Measurements from ENCODE around the gene PTPN12. TPM values are rescaled to one million over a fixed set of nuclear protein-coding genes. Genes with fewer than 3 reads are reported as not detected.

PTPN12 gene
- total RNA-seq, 1 donor from 2014 or later = 86.6 TPM

GRCh38 chr7:77667459-77668086 lies 130.5 kb downstream of the PTPN12 start:
- Mint-ChIP-seq H3K27me3 (ENCODE audit: insufficient read depth, low read depth) (no peaks in the 10 kb centered on the region), H3K4me1 (peaks cover 3% of the 10 kb centered on the region), H3K4me3 (no peak overlapping the region), H3K9me3 (no peaks in the 10 kb centered on the region), H3K27ac (no peak overlapping the region), H3K36me3 (peaks cover 3% of the 10 kb centered on the region)
- H2AFZ ChIP-seq (replicated peaks) = no peak overlapping the region
- peaks cover 14% of the 10 kb centered on the region for H3K4me1 ChIP-seq
- H3K4me2 ChIP-seq = no peak overlapping the region
- H4K20me1 ChIP-seq (ENCODE audit: low read depth) = no peaks in the 10 kb centered on the region
- peaks cover 9% of the 10 kb centered on the region for H3F3A ChIP-seq (ENCODE audit: low read depth)
- H3K79me2 ChIP-seq (ENCODE audit: low read depth) = no peaks in the 10 kb centered on the region
- no peak for DNase-seq (ENCODE audit: low spot score)
- no peak overlapping the region for H3K4me3 ChIP-seq
- peak overlapping the region; percentile 31 for H3K27ac ChIP-seq
- no peaks in the 10 kb centered on the region for H3K36me3 ChIP-seq
- TF ChIP-seq EZH2phosphoT487 (IDR thresholded peaks at IDR 0.05) = no peak
- no peak for TF ChIP-seq EZH2 (IDR thresholded peaks at IDR 0.05)
- TF ChIP-seq, protein P1, sequence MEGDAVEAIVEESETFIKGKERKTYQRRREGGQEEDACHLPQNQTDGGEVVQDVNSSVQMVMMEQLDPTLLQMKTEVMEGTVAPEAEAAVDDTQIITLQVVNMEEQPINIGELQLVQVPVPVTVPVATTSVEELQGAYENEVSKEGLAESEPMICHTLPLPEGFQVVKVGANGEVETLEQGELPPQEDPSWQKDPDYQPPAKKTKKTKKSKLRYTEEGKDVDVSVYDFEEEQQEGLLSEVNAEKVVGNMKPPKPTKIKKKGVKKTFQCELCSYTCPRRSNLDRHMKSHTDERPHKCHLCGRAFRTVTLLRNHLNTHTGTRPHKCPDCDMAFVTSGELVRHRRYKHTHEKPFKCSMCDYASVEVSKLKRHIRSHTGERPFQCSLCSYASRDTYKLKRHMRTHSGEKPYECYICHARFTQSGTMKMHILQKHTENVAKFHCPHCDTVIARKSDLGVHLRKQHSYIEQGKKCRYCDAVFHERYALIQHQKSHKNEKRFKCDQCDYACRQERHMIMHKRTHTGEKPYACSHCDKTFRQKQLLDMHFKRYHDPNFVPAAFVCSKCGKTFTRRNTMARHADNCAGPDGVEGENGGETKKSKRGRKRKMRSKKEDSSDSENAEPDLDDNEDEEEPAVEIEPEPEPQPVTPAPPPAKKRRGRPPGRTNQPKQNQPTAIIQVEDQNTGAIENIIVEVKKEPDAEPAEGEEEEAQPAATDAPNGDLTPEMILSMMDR (IDR thresholded peaks at IDR 0.05) = no peak
- no peaks in the 10 kb centered on the region for H3K27me3 ChIP-seq
- no peaks in the 10 kb centered on the region for H3K9me3 ChIP-seq (ENCODE audit: low read depth)
- H3K9ac ChIP-seq = no peak overlapping the region

DNA sequence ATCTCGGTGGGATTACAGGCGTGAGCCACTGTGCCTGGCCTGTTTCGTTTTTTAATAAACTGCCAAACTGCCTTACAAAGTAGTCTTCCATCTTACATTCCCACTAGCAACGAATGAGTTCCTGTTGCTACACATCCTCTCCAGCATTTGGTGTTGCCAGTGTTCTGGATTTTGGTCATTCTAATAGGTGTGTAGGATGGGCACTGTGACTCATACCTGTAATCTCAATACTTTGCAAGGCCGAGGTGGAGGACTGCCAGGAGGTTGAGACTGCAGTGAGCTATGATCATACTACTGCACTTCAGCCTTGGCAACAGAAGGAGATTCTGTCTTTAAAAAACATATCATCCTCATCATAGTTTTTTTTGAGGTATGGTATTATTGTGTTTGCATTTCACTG lies 137.8 kb downstream of the PTPN12 start:
- no peaks in the 10 kb centered on the region for H3F3A ChIP-seq (ENCODE audit: low read depth)
- H3K36me3 ChIP-seq = no peaks in the 10 kb centered on the region
- H3K4me3 Mint-ChIP-seq = no peak overlapping the region
- no peak overlapping the region for H3K9ac ChIP-seq
- H2AFZ ChIP-seq (replicated peaks) = no peak overlapping the region
- no peak overlapping the region for H3K27ac ChIP-seq
- no peaks in the 10 kb centered on the region for H3K9me3 ChIP-seq (ENCODE audit: low read depth)
- no peaks in the 10 kb centered on the region for H3K27me3 ChIP-seq
- H3K27ac Mint-ChIP-seq = no peak overlapping the region
- no peak overlapping the region for H3K4me2 ChIP-seq
- no peaks in the 10 kb centered on the region for H3K4me1 ChIP-seq
- no peak for DNase-seq (ENCODE audit: low spot score)
- H4K20me1 ChIP-seq (ENCODE audit: low read depth) = no peaks in the 10 kb centered on the region
- no peaks in the 10 kb centered on the region for H3K79me2 ChIP-seq (ENCODE audit: low read depth)
- no peaks in the 10 kb centered on the region for H3K9me3 Mint-ChIP-seq
- TF ChIP-seq EZH2phosphoT487 (IDR thresholded peaks at IDR 0.05) = no peak
- TF ChIP-seq EZH2 (IDR thresholded peaks at IDR 0.05) = no peak
- TF ChIP-seq, protein P1 (IDR thresholded peaks at IDR 0.05) = no peak
- H3K27me3 Mint-ChIP-seq (ENCODE audit: insufficient read depth, low read depth) = no peaks in the 10 kb centered on the region
- H3K4me3 ChIP-seq = no peak overlapping the region
- H3K4me1 Mint-ChIP-seq = no peaks in the 10 kb centered on the region
- peaks cover 8% of the 10 kb centered on the region for H3K36me3 Mint-ChIP-seq

DNA sequence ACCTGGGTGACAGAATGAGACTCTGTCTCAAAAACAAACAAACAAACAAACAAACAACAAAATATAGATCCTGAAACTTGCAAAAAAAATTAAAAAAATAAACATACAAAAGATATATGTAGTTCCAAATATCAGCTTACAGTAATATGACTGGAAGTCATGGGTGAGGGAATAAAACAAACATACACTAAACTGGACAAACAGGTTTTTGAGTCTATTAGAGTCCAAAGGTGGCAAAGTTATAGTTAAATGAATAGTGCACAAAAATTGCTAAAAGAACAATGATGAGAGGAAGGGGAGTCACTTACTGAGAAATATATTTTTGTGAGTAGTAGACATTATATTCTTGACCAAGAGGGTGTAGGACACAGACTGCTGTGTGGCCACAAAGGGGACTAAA lies 142.5 kb downstream of the PTPN12 start:
- H3K36me3 ChIP-seq = no peaks in the 10 kb centered on the region
- Mint-ChIP-seq H3K27me3 (ENCODE audit: insufficient read depth, low read depth) (no peaks in the 10 kb centered on the region), H3K4me1 (peaks cover 7% of the 10 kb centered on the region)

More for the DNA sequence above, 142.5 kb downstream of the PTPN12 start:
- DNase-seq (ENCODE audit: low spot score) = no peak
- H2AFZ ChIP-seq (replicated peaks) = no peak overlapping the region
- H3K27ac ChIP-seq = no peak overlapping the region
- no peak overlapping the region for H3K4me3 Mint-ChIP-seq
- H3K9me3 Mint-ChIP-seq = no peaks in the 10 kb centered on the region
- peaks cover 23% of the 10 kb centered on the region for H3K36me3 Mint-ChIP-seq
- H4K20me1 ChIP-seq (ENCODE audit: low read depth) = no peaks in the 10 kb centered on the region
- H3F3A ChIP-seq (ENCODE audit: low read depth) = no peaks in the 10 kb centered on the region
- no peak overlapping the region for H3K9ac ChIP-seq
- H3K4me2 ChIP-seq = no peak overlapping the region
- H3K79me2 ChIP-seq (ENCODE audit: low read depth) = no peaks in the 10 kb centered on the region
- no peak overlapping the region for H3K27ac Mint-ChIP-seq
- H3K9me3 ChIP-seq (ENCODE audit: low read depth) = no peaks in the 10 kb centered on the region
- TF ChIP-seq, protein P1 (IDR thresholded peaks at IDR 0.05) = no peak
- TF ChIP-seq EZH2phosphoT487 (IDR thresholded peaks at IDR 0.05) (no peak), EZH2 (IDR thresholded peaks at IDR 0.05) (no peak)
- H3K4me1 ChIP-seq = peaks cover 4% of the 10 kb centered on the region
- no peaks in the 10 kb centered on the region for H3K27me3 ChIP-seq
- no peak overlapping the region for H3K4me3 ChIP-seq

Measured in neural progenitor cell (in vitro differentiated cells).